ENCODE data around the gene ADAMTS19.

- no peak for TF ChIP-seq CTCF (IDR thresholded peaks at IDR 0.05; ENCODE audit: low read depth, low read length, poor library complexity, severe bottlenecking)
- no peak for TF ChIP-seq EZH2phosphoT487 (IDR thresholded peaks at IDR 0.05; ENCODE audit: borderline replicate concordance, low read length)
Observed at GRCh38 chr5:129781594-129781993, 321.5 kb downstream of the ADAMTS19 start.
